GM21526 (cell line): ENCODE results near the gene TUBGCP6.

ENCODE experiments used
- ATAC-seq: cut with Tn5 transposase; IDR thresholded peaks from one replicate; pipeline ENCODE4 v1.9.1; 2021; ENCODE audit warnings: moderate library complexity; ENCODE audit not compliant: unreplicated experiment, low FRiP score

Gene TUBGCP6

GRCh38 chr22:50185375-50186087 is 59.3 kb downstream of the TUBGCP6 start, which contains the start of gene TRABD:
TRABD (plus strand) TSS chr22:50185913; CDS start chr22:50193061, 7,148 bp downstream.
- no peak for ATAC-seq

GRCh38 chr22:50184902-50185374 is 59.9 kb downstream of the TUBGCP6 start:
- no peak for ATAC-seq

- ATAC-seq = no peak
Observed at GRCh38 chr22:50184004-50184901, 60.6 kb downstream of the TUBGCP6 start.

- no peak for ATAC-seq
Observed at GRCh38 chr22:50183141-50183971, 61.5 kb downstream of the TUBGCP6 start.

GRCh38 chr22:50182176-50183081 is 62.4 kb downstream of the TUBGCP6 start:
- ATAC-seq = no peak

GRCh38 chr22:50180727-50181521 is 63.9 kb downstream of the TUBGCP6 start:
- ATAC-seq = no peak

- ATAC-seq = no peak
Observed at GRCh38 chr22:50179937-50180726, 64.7 kb downstream of the TUBGCP6 start.

GRCh38 chr22:50178871-50179869 is 65.7 kb downstream of the TUBGCP6 start:
- ATAC-seq = no peak

- ATAC-seq = no peak
Observed at GRCh38 chr22:50178471-50178864, 66.4 kb downstream of the TUBGCP6 start.

- no peak for ATAC-seq
Observed at GRCh38 chr22:50177537-50178470, 67.0 kb downstream of the TUBGCP6 start.

- no peak for ATAC-seq
Observed at GRCh38 chr22:50176850-50177536, 67.8 kb downstream of the TUBGCP6 start.

GRCh38 chr22:50175921-50176849 is 68.6 kb downstream of the TUBGCP6 start:
- ATAC-seq = no peak

GRCh38 chr22:50175191-50175461 is 69.7 kb downstream of the TUBGCP6 start:
- ATAC-seq = no peak
